ENCODE measurements around the gene RALGAPA2. TPM values are rescaled to one million over a fixed set of nuclear protein-coding genes. Genes with fewer than 3 reads are reported as not detected.

RALGAPA2 gene
- total and polyA plus RNA-seq, 2 donors (not counting 3 experiments of a cell fraction or from before 2014, with no cell fraction given): 10.0 to 46.8 TPM

DNA sequence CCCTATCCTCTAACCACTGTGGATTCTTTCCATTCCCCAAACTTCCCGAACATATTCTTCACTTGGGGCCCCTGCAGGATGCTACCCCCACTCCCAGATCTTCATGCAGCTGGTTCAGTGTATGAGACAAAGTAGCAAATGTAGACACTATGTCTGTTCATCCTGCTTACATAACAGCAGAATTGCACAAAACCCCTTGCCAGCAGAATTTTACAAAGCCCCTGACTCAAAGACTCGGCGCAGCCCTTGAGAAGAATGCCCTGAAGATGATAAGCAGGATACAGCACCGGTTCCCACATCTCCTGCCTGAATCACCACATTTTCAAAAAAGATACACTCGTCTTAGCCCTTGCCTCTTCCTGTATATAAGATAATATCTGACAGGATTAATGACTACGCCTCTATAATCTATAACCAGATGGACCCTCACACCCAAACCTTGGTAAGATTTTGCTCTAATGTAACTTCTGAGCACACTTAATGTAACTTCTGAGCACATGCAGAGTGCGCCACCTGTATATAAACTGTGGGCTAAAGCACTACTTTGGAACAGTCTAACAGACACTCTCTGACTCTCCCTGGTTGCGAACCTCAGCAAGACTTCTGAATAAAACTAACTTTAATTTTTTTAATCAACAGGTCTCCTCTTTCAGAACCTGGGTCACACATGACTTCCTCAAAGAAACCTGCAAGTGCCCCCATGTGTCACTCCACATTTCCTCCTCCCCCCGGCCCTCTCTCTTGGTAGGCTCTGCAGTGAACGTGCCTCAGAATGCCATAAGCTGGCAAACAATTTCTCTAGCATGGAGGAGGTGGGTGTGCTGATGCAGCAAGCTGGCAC is 28.7 kb downstream of the RALGAPA2 start:
- Histone ChIP-seq H4K20me1 (replicated peaks; ENCODE audit: control insufficient read depth, extremely low read depth, insufficient read depth, low read length) (peaks cover 7% of the 10 kb centered on the region), H3K9me3 (replicated peaks; ENCODE audit: control insufficient read depth, insufficient read depth, low read length) (no peaks in the 10 kb centered on the region), H2AFZ (ENCODE audit: low read depth, low read length) (no peak overlapping the region), H3K4me1 (ENCODE audit: control insufficient read depth, extremely low read depth, insufficient read depth, low read length) (no peaks in the 10 kb centered on the region), H3K27me3 (ENCODE audit: control insufficient read depth in 2 of 2, insufficient read depth in 2 of 2, low read length in 2 of 2) (no peaks in the 10 kb centered on the region), H3K79me2 (ENCODE audit: control insufficient read depth, insufficient read depth, low read length) (no peaks in the 10 kb centered on the region), H3K9ac (replicated peaks; ENCODE audit: extremely low read depth, insufficient read depth, low read length) (no peak overlapping the region), H3K4me3 (replicated peaks in 1 of 3; ENCODE audit: insufficient read depth in 1 of 3, low read depth in 1 of 3, low read length in 3 of 3) (no peak overlapping the region), H3K36me3 (ENCODE audit: control insufficient read depth in 2 of 2, extremely low read depth in 1 of 2, insufficient read depth in 2 of 2, low read length in 2 of 2) (no peaks in the 10 kb centered on the region), H3K27ac (ENCODE audit: insufficient read depth, low read depth, low read length) (no peak overlapping the region), H3K4me2 (ENCODE audit: insufficient read depth, low read length) (no peak overlapping the region), H3K9me1 (replicated peaks; ENCODE audit: control insufficient read depth, extremely low read depth, insufficient read depth, low read length) (no peaks in the 10 kb centered on the region)
- TF ChIP-seq GATA2 (IDR thresholded peaks at IDR 0.05; ENCODE audit: insufficient read depth, insufficient read length, low read depth, low read length) (no peak), POLR2AphosphoS5 (IDR thresholded peaks at IDR 0.05; ENCODE audit: insufficient read depth, low read depth, low read length) (no peak), MYC (IDR thresholded peaks at IDR 0.05; ENCODE audit: low read depth, low read length) (no peak), JUN (IDR thresholded peaks at IDR 0.05; ENCODE audit: borderline replicate concordance, insufficient read depth, insufficient read length, low read depth) (no peak), EZH2 (IDR thresholded peaks at IDR 0.05; ENCODE audit: borderline replicate concordance, low read depth, low read length, severe bottlenecking) (no peak), FOS (IDR thresholded peaks at IDR 0.05; ENCODE audit: borderline replicate concordance, insufficient read depth, low read length) (no peak), POLR2A (IDR thresholded peaks at IDR 0.05; ENCODE audit: low read depth, low read length) (no peak)
- TF ChIP-seq, protein P1, sequence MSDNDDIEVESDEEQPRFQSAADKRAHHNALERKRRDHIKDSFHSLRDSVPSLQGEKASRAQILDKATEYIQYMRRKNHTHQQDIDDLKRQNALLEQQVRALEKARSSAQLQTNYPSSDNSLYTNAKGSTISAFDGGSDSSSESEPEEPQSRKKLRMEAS (IDR thresholded peaks at IDR 0.05; ENCODE audit: insufficient read depth, insufficient read length): no peak
- TF ChIP-seq, protein P2, sequence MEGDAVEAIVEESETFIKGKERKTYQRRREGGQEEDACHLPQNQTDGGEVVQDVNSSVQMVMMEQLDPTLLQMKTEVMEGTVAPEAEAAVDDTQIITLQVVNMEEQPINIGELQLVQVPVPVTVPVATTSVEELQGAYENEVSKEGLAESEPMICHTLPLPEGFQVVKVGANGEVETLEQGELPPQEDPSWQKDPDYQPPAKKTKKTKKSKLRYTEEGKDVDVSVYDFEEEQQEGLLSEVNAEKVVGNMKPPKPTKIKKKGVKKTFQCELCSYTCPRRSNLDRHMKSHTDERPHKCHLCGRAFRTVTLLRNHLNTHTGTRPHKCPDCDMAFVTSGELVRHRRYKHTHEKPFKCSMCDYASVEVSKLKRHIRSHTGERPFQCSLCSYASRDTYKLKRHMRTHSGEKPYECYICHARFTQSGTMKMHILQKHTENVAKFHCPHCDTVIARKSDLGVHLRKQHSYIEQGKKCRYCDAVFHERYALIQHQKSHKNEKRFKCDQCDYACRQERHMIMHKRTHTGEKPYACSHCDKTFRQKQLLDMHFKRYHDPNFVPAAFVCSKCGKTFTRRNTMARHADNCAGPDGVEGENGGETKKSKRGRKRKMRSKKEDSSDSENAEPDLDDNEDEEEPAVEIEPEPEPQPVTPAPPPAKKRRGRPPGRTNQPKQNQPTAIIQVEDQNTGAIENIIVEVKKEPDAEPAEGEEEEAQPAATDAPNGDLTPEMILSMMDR (IDR thresholded peaks at IDR 0.05; ENCODE audit: extremely low read depth in 1 of 2, insufficient read depth in 1 of 2, low read depth in 1 of 2, low read length in 2 of 2): no peak
- ChIA-PET CTCF (interaction anchor here (0.7 kb wide), 1 partner anchor 11 kb away, joined by 3 read pairs; no protein-coding TSS in a partner anchor), POLR2A (no interaction called here)
- no peak for FAIRE-seq
- no TSS peak for BruUV-seq (replicated peaks)
- intact Hi-C loops (cut with micrococcal nuclease): no loop called here
- dilution Hi-C loops (cut with MboI; ENCODE audit: extremely low pct_ligation_motif_present, low sequenced_read_pairs): no loop called here
- no peak for DNase-seq (ENCODE audit: low read depth, low spot score)

All from endothelial cell of umbilical vein (primary cell).